ENCODE results near the gene NFAM1. TPM values are rescaled to one million over a fixed set of nuclear protein-coding genes. Genes with fewer than 3 reads are reported as not detected.
A peak's percentile ranks its signal among the peaks of the same experiment; 100 is the strongest.

Gene NFAM1
- total RNA-seq, 2 experiments from 2014 or later = 0.11 to 0.21 TPM

DNA sequence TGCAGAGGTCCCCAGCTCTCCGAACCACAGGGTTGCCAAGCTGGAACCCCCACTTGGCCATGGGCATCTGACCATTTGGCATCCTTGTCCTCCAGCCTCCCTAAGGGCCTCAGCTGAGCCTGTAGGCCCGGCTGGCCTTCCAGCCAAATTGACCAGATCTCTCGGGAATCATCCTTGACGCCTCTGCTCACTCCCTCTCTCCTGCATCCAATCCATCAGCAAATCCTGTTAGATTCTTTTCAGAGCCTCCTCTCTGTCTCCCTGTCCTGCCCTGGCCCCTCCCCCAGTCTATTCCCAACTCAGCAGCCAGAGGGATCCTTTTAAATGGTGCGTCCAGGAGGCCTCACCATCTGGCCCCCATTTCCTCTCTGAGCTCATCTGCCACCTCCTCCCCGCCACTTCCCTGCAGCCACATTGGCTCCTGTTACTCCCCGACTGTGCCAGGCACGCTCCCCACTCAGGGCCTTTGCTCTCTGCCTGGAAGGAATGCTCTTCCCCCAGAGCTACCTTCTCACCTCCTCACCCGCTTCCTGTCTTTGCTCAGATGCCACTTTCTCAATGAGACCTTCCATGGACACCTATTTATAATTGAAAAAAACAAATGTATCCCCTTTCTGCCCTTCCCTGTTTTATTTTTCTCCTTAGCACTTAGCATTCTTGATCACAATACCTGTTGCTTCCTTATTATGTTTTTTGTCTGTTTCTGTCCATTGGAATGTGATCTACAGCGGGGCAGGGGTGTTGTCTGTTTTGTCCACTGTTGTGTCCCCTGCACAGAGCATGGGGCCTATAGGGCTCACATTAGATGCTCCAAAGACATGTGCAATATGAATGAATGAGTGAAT is 78.1 kb downstream of the NFAM1 start:
- ATAC-seq (no peak), DNase-seq (no peak)
- H3K27me3 Mint-ChIP-seq = no peaks in the 10 kb centered on the region
- intact Hi-C loops (cut with DNase I, micrococcal nuclease) = no loop called here
- CTCF ChIA-PET = interaction anchor here (0.5 kb wide), 1 partner anchor 14 kb away, joined by 3 read pairs; no protein-coding TSS in a partner anchor
- no peak overlapping the region for H3K4me3 Mint-ChIP-seq
- no peaks in the 10 kb centered on the region for H3K36me3 Mint-ChIP-seq (ENCODE audit: low read depth)
- no peaks in the 10 kb centered on the region for H3K9me3 Mint-ChIP-seq (ENCODE audit: low read depth)
- no peak overlapping the region for H3K27ac Mint-ChIP-seq
- POLR2A ChIA-PET = no interaction called here
- H3K4me1 Mint-ChIP-seq = no peaks in the 10 kb centered on the region

DNA sequence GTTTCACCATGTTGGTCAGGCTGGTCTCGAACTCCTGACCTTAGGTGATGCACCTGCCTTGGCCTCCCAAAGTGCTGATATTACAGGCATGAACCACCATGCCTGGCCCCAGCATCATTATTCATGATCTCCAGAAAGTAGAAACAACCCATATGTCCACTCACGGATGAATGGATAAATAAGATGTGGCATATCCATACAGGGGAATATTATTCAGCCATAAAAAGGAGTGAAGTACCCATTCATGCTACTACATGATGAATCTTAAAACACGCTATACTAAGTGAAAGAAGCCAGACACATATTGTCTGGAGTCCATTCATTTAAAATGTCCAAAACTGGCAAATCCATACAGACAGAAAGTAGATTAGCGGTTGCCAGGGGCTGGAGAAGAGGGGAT is 81.8 kb downstream of the NFAM1 start:
- no peaks in the 10 kb centered on the region for H3K9me3 Mint-ChIP-seq (ENCODE audit: low read depth)
- no peak overlapping the region for H3K4me3 Mint-ChIP-seq
- POLR2A ChIA-PET = no interaction called here
- ATAC-seq (no peak), DNase-seq (no peak)
- CTCF ChIA-PET = no interaction called here
- no peaks in the 10 kb centered on the region for H3K27me3 Mint-ChIP-seq
- no peak overlapping the region for H3K27ac Mint-ChIP-seq
- H3K36me3 Mint-ChIP-seq (ENCODE audit: low read depth) = no peaks in the 10 kb centered on the region
- no peaks in the 10 kb centered on the region for H3K4me1 Mint-ChIP-seq
- intact Hi-C loops (cut with DNase I, micrococcal nuclease) = no loop called here

DNA sequence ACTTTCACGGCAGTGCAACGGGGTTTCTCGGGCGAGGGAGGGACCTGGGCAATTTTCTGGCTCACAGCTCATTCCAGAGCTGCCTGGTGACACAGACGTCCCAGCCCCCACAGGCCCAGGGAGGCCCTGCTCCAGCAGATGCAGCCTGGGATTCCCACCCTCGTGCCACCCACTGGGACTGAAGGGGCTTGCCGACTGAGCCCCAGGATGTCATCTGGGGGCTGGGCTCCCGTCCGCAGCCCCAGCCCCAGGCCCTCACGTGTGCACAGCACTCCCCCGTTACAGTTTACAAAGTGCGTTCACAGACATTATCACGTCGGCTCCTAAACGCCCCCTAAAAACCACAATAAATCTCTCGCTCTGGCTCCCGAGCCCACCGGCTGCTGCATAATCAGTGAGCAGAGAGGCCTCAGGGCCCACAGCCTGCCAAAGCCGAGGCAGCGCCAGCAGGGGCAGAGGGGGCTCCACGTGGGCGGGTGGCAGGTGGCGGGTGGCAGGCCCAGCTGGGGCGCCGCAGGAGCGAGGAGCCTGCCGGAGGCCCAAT is 84.8 kb downstream of the NFAM1 start:
- Mint-ChIP-seq H3K36me3 (ENCODE audit: low read depth) (no peaks in the 10 kb centered on the region), H3K4me1 (no peaks in the 10 kb centered on the region), H3K4me3 (no peak overlapping the region), H3K27me3 (no peaks in the 10 kb centered on the region), H3K27ac (no peak overlapping the region), H3K9me3 (ENCODE audit: low read depth) (no peaks in the 10 kb centered on the region)
- CTCF ChIA-PET = no interaction called here
- DNase-seq (no peak), ATAC-seq (no peak)
- POLR2A ChIA-PET = interaction anchor here (0.5 kb wide), 1 partner anchor 398 kb away, joined by 3 read pairs; no protein-coding TSS in a partner anchor
- intact Hi-C loops (cut with DNase I, micrococcal nuclease) = no loop called here

DNA sequence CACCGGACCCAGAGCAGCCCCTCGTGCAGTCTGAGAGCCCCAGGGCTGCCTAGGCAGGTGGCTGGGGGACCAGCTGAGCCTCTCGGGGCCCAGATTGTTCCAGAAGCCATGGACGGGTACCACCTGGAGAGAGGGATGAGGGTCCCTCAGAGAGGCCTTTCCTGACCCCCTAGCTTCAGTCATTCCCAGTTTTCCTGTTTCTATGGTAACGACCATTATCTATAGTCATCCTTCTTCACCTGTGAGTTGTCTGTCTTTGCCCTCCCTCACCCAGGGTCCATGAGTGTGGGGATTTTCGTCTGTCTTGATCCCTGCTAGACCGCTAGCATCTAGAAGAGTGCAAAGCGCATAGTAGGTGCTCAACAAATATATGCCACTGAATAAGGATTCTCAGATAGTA is 85.5 kb downstream of the NFAM1 start:
- ChIA-PET POLR2A (interaction anchor here (0.5 kb wide), 1 partner anchor 397 kb away, joined by 3 read pairs; no protein-coding TSS in a partner anchor), CTCF (interaction anchor here (0.7 kb wide), 1 partner anchor 44 kb away, joined by 3 read pairs; no protein-coding TSS in a partner anchor)
- no peak for DNase-seq
- intact Hi-C loops (cut with DNase I, micrococcal nuclease) = no loop called here
- no peak for ATAC-seq
- Mint-ChIP-seq H3K9me3 (ENCODE audit: low read depth) (no peaks in the 10 kb centered on the region), H3K4me1 (peaks cover 5% of the 10 kb centered on the region), H3K27me3 (no peaks in the 10 kb centered on the region), H3K27ac (no peak overlapping the region), H3K4me3 (no peak overlapping the region), H3K36me3 (ENCODE audit: low read depth) (no peaks in the 10 kb centered on the region)

DNA sequence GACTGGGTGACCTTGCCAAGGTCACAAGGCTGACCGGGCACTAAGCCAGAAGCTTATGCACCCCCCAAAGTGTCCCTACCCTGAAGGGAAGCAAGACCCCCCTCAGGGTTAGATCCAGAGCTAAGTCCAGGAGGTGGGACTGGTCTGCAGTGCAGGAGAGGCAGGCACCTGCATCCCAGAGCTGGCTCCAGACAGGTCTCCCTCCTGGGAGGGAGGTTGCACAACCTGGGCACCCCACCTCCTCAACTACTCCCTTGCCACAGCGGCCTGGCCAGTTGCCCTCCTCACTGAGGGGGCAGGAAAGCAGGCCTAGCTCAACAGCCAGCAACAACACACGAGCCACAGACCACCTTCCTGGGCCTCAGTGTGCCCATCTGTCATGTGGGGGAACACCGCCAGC is 86.7 kb downstream of the NFAM1 start:
- no peak for ATAC-seq
- no peak for DNase-seq
- H3K4me3 Mint-ChIP-seq = no peak overlapping the region
- no peaks in the 10 kb centered on the region for H3K9me3 Mint-ChIP-seq (ENCODE audit: low read depth)
- POLR2A ChIA-PET = interaction anchor here (0.7 kb wide), 1 partner anchor 106 kb away, joined by 3 read pairs; no protein-coding TSS in a partner anchor
- peaks cover 9% of the 10 kb centered on the region for H3K4me1 Mint-ChIP-seq
- no peaks in the 10 kb centered on the region for H3K27me3 Mint-ChIP-seq
- intact Hi-C loops (cut with DNase I, micrococcal nuclease) = no loop called here
- CTCF ChIA-PET = no interaction called here
- no peaks in the 10 kb centered on the region for H3K36me3 Mint-ChIP-seq (ENCODE audit: low read depth)
- no peak overlapping the region for H3K27ac Mint-ChIP-seq

DNA sequence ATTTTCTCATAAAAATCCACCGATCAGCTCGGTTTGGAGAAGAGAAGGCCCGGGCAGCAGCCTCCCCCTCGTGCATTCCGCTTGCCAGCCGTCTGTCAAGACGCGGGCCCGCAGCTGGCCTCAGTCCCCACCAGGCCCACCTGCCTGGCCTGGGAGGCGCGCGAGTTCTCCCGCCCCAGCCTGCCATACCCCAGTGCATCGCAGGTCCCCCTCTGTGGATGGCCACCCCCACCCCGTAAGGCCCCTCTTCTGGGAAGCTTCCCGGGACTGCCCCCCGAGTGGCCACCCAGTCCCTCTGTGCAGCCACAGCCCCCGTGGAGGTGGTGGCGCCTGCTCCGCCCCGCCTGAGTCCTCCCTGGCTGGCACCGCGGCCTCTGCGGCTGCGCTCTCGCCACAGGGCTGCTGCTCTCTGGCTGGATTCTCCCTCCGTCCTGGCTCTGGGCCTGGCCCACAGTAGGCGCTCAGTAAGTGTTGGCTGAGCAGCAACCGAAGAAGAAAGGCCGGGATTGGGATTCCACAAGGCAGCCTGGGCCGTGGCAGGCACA is 87.8 kb downstream of the NFAM1 start:
- no peaks in the 10 kb centered on the region for H3K27me3 Mint-ChIP-seq
- peak overlapping the region; percentile 38 for H3K4me3 Mint-ChIP-seq
- intact Hi-C loops (cut with DNase I, micrococcal nuclease) = no loop called here
- ChIA-PET CTCF (interaction anchor here (0.6 kb wide), 1 partner anchor 22 kb away, joined by 4 read pairs; no protein-coding TSS in a partner anchor), POLR2A (no interaction called here)
- DNase-seq = no peak
- H3K36me3 Mint-ChIP-seq (ENCODE audit: low read depth) = no peaks in the 10 kb centered on the region
- H3K27ac Mint-ChIP-seq = no peak overlapping the region
- H3K4me1 Mint-ChIP-seq = peaks cover 9% of the 10 kb centered on the region
- no peaks in the 10 kb centered on the region for H3K9me3 Mint-ChIP-seq (ENCODE audit: low read depth)
- no peak for ATAC-seq

DNA sequence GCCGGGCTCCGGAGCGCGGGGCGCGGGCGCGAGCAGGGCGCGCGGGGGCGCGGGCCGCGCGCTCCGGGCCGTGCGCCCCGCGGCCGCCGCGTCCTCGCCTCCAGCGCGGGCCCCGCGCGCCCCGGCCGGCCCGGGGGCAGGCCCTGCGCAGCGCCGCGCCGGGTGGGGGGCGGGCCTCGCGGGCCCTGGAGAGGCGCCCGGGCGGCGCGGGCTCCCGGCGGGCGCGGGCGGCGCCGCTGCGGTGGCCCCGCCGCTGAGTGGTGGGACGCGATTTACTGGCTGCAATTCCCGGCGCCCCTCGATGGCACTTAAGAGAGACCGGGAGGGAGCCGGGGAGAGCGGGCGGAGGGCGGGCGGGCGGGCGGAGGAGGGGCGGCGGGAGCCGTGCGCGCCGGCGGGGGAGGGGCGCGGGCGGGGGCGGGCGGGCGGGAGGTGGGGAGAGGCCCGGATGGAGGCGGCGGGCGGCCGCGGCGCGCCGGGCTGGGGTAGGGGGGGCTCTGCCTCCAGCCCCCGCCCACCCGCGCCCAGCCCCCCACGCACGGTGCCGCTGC is 88.6 kb downstream of the NFAM1 start:
- intact Hi-C loops (cut with DNase I, micrococcal nuclease) = no loop called here
- Mint-ChIP-seq H3K27ac (no peak overlapping the region), H3K4me1 (peaks cover 9% of the 10 kb centered on the region), H3K36me3 (ENCODE audit: low read depth) (no peaks in the 10 kb centered on the region), H3K27me3 (no peaks in the 10 kb centered on the region), H3K9me3 (ENCODE audit: low read depth) (no peaks in the 10 kb centered on the region), H3K4me3 (no peak overlapping the region)
- DNase-seq = peak; percentile 28
- CTCF ChIA-PET = no interaction called here
- POLR2A ChIA-PET = no interaction called here
- peak; percentile 75 for ATAC-seq

DNA sequence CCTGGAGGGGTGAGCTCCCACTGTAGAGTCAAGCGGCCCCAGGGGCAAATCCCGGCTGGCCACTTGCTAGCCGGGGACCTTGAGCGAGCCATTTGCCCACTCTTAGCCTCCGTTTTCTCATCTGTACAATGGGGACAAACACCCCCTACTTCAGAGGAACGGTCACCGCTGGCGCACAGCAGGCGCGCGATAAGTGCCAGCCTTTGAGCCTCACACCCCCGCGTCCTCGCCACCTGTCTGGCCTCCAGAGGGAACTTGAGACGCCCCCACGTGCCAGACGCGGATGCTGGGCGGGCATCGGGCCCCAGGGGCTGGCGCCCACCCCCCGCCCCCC is 89.1 kb downstream of the NFAM1 start:
- peak; percentile 34 for ATAC-seq
- H3K27ac Mint-ChIP-seq = no peak overlapping the region

DNA sequence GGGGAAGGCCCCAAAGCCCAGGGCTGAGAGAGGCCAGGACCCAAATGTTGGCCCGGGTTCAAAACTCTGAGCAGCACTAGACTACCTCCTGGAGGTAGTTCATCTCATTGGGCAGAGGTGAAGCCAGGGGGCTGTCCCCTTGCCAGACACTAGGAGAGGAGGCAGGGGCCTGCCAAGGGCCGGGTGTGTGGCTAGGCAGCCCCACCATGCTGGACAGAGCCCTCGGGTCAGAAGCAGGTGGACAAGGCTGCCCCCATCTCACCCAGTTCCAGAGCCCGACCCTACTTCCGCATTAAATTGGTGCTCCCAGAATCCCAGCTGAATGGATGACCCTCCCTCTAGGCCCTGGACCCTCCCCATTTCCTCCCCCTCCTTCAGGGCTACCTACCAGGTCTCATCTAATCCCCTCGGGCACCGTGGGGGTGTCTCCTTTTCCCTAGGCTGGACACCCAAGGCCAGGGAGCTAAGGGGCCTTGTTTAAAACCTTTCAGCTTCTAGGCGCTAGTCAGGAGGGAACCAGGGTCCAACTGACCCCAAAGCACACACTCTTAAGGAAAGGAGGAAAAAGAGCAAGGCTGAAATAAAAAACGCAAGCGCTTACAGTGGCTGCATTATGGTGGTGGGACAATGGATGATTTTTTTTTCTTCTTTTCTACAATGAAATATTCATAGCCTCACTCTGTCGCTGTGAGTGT is 89.6 kb downstream of the NFAM1 start:
- Mint-ChIP-seq H3K4me3 (peak overlapping the region; percentile 52), H3K9me3 (ENCODE audit: low read depth) (no peaks in the 10 kb centered on the region), H3K27me3 (no peaks in the 10 kb centered on the region), H3K36me3 (ENCODE audit: low read depth) (no peaks in the 10 kb centered on the region), H3K27ac (no peak overlapping the region), H3K4me1 (peaks cover 9% of the 10 kb centered on the region)
- DNase-seq = no peak
- intact Hi-C loops (cut with DNase I, micrococcal nuclease) = no loop called here
- ChIA-PET POLR2A (interaction anchor here (0.6 kb wide), 1 partner anchor 640 kb away, joined by 3 read pairs; no protein-coding TSS in a partner anchor), CTCF (interaction anchor here (0.7 kb wide), 1 partner anchor 149 kb away, joined by 3 read pairs; no protein-coding TSS in a partner anchor)
- ATAC-seq = no peak

More for the DNA sequence above, 89.1 kb downstream of the NFAM1 start:
- ChIA-PET CTCF (interaction anchor here (0.7 kb wide), 1 partner anchor 149 kb away, joined by 3 read pairs; no protein-coding TSS in a partner anchor), POLR2A (no interaction called here)
- H3K4me1 Mint-ChIP-seq = peaks cover 9% of the 10 kb centered on the region
- no peaks in the 10 kb centered on the region for H3K27me3 Mint-ChIP-seq
- H3K9me3 Mint-ChIP-seq (ENCODE audit: low read depth) = no peaks in the 10 kb centered on the region
- no peaks in the 10 kb centered on the region for H3K36me3 Mint-ChIP-seq (ENCODE audit: low read depth)
- intact Hi-C loops (cut with DNase I, micrococcal nuclease) = no loop called here
- DNase-seq = peak; percentile 48
- peak overlapping the region; percentile 52 for H3K4me3 Mint-ChIP-seq

DNA sequence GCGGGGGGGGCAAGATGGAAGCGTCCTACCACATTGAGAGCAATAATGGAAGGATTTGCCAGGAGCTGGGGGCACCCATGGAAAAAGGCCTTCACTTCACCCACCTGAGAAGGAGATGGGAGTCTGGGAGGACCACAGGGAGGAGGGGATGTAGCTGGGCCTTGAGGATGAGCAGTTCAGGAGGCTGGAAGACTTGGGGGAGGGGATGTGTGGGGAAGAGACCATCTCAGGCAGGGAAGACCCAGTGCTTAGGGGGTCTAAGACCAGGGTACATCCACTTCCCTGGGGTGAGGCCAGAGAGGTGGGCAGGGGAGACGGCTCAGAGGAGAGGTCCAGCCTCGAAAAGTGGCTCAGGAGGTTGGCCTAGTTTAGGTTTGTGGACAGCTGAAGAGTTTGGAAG is 90.4 kb downstream of the NFAM1 start:
- Mint-ChIP-seq H3K27ac (no peak overlapping the region), H3K4me3 (no peak overlapping the region), H3K36me3 (ENCODE audit: low read depth) (no peaks in the 10 kb centered on the region), H3K27me3 (no peaks in the 10 kb centered on the region), H3K9me3 (ENCODE audit: low read depth) (no peaks in the 10 kb centered on the region), H3K4me1 (peaks cover 9% of the 10 kb centered on the region)
- intact Hi-C loops (cut with DNase I, micrococcal nuclease) = no loop called here
- no peak for ATAC-seq
- POLR2A ChIA-PET = interaction anchor here (0.6 kb wide), 1 partner anchor 639 kb away, joined by 3 read pairs; no protein-coding TSS in a partner anchor
- CTCF ChIA-PET = no interaction called here
- DNase-seq = no peak

DNA sequence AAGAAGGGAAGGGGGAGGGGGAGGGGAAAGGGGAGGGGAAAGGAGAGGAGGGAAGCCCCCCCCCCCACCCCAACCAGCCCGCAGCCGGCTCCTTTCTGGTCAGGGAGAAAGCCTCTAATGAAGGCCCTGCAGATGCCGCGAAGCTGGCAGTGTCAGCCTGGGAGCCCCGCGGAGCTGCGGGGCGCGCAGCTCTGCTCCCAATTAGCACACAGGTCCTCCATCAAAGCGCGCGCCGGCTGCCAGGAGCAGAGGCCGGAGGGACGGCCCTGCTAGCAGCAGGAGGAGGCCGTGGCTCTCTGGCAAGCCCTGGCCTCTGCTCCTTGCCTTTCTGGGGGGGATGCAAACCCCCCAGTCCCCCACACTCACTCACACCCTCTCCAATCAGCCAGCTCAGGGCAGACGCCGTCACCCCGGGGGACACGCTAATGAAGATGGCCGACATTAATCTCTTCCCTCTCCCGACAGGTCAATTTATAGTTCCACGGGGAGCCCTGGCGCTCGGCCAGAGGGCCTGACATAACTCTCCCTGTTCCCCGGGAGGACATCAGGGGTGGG is 91.3 kb downstream of the NFAM1 start:
- no peaks in the 10 kb centered on the region for H3K27me3 Mint-ChIP-seq
- ChIA-PET CTCF (interaction anchor here (0.6 kb wide), 1 partner anchor 78 kb away, joined by 3 read pairs; no protein-coding TSS in a partner anchor), POLR2A (no interaction called here)
- DNase-seq (no peak), ATAC-seq (no peak)
- no peaks in the 10 kb centered on the region for H3K36me3 Mint-ChIP-seq (ENCODE audit: low read depth)
- no peaks in the 10 kb centered on the region for H3K9me3 Mint-ChIP-seq (ENCODE audit: low read depth)
- H3K27ac Mint-ChIP-seq = no peak overlapping the region
- H3K4me1 Mint-ChIP-seq = peaks cover 9% of the 10 kb centered on the region
- no peak overlapping the region for H3K4me3 Mint-ChIP-seq
- intact Hi-C loops (cut with DNase I, micrococcal nuclease) = no loop called here

Data from activated CD4-positive, alpha-beta T cell treated with anti-CD3 and anti-CD28 coated beads for 36 hours (primary cell).